ENCODE data around the gene CDH13.

Gene CDH13

DNA sequence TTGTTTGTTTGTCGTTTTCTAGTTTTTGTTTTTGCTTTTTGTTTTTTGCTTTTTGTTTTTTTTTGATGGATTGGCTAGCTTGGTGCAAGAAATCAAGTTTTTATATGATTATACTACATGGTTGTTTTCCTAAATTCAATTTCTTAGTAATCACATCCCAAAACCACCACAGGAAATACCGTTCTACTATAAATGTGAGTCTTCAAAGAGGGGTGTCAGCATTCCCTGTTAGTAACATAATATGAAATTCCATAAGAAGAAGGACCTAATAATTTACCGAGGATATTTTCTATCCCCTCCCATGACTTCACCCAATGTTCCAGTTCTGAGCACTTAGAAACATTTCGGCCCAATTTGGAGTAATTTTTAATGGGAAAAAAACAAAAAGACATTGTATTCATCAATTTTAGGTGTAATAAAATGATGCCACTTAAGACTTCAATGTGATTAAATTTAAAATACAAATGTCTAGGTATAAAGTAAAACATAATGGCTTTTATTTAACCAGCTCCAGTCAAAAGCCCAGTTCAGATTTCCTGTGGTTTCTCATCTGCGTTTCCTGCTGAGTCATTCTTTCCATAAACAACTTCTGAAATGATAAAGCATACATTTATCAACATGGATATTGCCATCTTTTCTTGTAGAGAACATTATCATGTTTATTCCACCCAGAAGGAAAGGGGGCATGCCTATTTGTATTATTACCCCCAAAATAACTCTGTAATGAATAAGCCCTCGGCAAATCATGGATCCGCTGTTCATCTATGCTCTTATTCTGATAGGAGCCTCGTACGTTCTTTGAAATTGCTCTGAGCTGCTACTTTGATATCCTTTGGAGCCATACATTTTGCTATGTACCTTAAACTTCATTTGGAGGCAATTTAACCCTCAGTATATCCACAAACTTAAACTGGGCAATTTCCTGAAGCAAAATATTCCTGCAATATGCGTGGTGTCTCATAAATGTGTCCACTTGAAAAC, 1209.1 kb downstream of the CDH13 start:
- DNase-seq: no peak

DNA sequence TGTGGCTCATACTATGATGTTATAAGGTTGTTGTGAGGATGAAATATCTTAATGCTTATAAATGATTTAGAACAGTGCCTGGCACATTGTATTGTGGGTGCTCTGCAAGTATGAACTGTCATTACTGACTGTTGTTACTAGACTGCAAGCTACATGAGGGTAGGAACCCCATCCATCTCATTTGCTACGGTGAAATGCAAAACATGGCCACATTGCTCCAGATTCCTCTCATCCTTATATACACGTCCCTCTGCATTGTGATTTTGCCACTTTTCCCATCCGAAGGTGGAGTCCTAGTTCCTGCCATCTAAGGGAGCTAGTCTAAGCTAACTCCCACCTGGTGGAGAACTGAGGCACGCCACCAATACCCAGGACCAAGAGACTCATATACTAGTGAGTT, 1210.8 kb downstream of the CDH13 start:
- DNase-seq: no peak

DNA sequence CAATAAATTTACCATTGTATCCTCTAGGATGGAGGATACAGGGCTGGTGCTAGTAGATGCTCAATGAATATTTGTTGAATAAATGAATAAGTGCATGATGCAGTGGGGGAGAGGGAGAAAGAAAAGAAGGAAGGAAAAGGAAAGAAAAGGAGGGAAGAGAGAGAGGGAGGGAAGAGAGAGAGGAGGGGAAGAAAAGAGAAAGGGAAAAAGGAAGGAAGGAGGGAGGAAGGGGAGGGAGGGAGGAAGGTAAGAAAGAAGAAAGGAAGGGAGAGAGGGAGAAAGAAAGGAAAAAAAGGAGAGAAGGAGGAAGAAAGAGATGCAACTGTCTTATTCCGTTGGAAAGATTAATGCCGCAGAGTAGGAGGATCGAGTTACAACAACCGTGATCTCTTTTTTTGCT, 1211.4 kb downstream of the CDH13 start:
- DNase-seq: no peak

DNA sequence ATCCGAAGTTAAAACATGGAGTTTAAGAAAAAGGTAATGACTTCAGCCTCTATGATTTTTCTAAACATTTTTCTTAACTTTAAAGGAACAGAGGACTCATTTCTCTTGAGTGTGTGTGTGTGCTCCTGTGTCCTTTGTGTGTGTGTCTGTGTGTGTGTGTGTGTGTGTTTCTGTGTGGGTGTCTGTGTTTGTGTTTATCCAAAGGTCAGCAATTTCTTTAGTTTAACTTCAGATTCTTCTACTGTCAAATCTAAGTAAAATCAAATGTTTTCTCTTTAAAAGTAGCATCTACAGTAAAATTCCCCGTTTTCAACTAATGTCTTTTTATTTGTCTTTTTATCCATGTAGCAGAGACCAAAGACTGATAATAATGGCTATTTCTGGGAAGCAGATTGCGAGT, 1212.8 kb downstream of the CDH13 start:
- DNase-seq: no peak

DNA sequence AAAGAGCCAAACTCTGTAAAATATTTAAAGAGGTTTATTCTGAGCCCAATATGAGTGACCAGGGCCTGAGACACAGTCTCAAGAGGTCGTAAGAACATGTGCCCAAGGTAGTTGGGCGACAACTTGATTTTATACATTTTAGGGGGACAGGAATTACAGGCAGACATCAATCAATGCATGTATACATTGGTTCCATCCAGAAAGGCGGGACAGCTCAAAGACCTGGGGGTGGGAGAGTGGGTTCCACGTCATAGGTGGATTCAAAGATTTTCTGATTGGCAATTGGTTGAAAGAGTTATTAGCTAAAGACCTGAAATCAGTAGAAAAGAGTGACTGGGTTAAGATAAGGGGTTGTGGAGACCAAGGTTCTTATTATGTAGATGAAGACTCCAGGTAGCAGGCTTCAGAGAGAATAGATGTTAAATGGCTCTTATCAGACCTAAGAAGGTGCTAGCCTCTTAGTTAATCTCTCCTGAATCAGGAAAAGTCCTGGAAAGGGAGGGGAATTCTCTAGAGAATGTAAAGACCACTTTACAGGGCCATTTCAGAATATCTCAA, 1213.4 kb downstream of the CDH13 start:
- no peak for DNase-seq

DNA sequence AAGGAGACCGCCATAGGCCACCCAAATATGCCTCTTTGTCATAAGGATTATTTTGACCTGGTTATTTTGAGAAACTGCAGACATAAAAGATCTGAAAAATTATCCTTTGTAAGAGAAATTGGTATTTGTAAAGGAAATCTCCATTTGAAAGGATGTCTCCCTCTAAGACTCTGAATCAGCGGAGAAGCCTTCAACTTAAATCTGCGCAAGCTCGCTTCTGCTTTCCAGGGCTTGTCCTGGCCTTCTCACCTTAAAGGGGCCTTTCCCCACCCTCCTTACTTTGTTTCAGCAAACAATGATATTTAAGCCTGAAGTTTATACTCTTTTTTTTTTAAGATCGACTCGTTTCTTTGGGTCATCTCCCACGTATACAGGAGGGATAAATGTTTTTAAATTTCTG, 1215.5 kb downstream of the CDH13 start:
- no peak for DNase-seq

DNA sequence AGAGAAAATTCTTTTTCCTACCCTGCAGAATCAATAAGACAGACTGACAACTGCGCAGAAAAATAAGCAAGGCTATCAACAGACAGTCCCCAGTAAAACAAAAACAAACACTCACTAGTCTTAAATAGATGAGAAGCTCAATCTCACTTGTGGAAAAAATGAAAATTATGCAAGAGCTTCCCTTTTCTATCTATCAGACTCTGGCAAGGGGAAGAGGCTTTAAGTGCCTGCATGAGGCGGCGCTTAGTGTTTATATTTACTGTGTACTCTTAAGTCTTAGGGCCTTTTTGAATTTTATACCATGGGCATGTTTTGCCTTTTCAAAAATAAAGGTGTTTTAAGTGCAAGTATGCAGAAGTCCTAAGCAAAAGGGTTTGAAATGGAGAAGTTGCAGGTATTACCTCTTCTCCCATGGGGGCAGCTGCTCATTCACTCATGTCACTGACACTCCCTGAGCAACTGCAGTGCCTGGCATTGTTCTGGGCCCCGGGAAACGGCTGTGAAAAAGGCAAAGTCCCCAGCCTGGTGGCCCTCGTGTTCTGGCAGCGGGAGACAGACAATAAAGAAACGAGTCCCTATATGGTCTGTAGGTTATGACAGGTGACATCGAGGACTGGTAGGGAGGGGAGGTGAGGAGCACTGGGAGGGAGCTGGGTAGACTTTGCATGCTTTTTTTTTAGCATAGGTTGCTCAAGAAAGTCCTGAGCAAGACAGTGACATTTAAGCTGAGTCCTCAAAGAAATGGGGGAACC, 1216.2 kb downstream of the CDH13 start:
- peak; percentile 23 for DNase-seq

DNA sequence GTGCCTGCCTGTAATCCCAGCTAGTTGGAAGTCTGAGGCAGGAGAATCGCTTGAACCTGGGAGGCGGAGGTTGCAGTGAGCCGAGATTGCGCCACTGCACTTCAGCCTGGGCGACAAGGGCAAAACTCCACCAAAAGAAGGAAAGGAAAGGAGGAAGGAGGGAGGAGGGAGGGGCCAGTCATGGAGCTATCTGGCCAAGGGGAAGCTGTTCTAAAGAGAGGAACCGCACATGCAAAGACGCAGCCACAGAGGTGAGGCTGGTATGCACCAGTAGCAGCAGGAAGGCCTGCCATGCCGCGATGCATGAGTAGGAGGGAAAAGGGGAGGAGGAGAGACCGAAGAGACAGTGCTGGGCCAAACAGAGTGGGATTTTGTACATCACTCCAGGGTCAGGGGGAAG, 1216.9 kb downstream of the CDH13 start:
- DNase-seq: peak; percentile 9

DNA sequence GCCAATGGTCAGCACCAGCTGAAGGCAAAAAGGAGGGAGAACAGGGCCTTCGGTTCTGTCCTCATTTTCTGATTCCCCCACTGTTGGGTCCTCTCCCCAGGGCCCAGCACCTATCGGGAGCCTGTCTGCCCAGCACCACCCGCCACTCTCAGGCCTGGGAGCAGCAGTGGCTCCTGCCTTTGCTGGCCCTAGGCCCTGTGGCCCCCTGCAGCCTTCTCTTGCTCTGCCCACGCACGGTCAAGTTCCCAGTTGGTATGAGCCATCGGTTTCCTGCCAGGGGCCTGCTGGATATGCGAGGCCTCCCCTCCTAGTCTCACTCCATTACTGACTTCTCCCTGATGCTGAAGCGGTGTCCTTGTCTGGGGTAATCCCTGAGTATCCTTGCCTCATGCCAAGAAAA, 1218.5 kb downstream of the CDH13 start:
- DNase-seq: no peak

DNA sequence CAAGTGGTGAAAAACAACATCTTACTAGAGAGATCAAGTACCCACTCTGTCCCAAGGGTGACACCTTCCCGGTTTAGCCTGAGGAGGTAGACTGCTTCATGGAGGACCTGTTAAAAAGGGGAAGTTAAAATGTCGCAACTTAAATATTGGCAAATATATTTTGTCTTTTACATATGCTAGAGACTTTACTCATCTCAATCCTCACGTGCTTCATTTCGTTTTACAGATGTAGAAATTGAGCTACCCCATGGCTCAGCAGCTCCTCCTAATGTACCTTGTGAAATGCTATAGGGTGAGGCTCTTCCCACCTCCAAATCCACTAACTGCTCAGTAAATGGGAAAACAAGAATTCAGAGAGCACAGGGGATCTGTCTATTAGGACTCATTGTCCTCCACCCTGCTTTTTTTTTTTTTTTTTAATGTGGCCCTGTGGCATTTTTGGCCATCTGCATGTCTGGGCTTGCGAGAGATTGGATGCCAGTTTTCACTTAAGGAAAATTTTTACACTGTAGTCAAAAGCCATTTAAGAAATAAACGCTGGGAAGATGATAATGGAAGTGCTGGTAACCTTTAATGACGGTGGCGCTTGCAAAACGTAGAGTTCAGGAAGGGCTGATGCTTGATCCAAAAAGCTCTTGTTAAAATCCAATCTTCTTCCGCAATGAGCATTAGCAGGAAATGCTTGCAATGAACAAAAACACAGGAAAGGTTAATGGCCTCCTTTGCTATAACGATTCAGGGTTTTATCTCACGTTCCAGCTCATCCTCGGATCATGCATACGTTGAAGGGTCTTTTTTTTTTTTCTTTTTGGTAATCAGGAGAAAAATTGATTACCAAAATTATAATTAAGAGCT, 1220.8 kb downstream of the CDH13 start:
- no peak for DNase-seq

DNA sequence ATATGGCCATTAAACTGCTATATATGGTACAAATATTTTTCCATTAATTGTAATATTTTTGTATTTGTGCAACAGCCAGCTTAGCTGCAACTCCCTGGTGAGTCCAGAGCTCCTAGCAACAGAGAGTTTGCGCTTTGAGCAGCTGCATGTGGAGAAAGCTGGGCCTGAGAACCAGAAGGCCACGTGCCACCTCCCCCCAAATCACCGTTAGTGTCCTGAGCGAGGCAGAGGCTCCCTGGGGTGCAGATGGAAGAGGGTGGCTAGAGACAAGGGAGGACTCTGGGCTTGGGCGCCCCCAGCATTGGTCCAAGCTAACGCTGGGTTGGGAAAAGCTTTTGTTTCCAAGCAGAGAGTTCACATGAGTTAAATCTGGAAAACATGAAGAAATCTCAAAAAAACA, 1222.7 kb downstream of the CDH13 start:
- no peak for DNase-seq
